Liver (tissue), 9 donors: ENCODE data around the gene RAB29. TPM values are rescaled to one million over a fixed set of nuclear protein-coding genes. Genes with fewer than 3 reads are reported as not detected.

Experiments used
- DNase-seq: peaks from one replicate; pipeline ENCODE4 v3.0.0-alpha.2; 2017; ENCODE audit warnings: low spot score
- H3K27ac ChIP-seq, 2 donors: one replicate each; pipeline ENCODE4 v1.7.0; 2013; ENCODE audit warnings: inconsistent platforms in 2 of 2, low read length in 2 of 2, control low read depth in 1 of 2, low read depth in 1 of 2, mild to moderate bottlenecking in 1 of 2
- H3K27me3 ChIP-seq, 4 donors: one replicate each; pipeline versions ENCODE4 v1.6.1 to v1.7.0; 2013; ENCODE audit warnings: low read length in 3 of 4, inconsistent platforms in 1 of 4, mild to moderate bottlenecking in 1 of 4, moderate library complexity in 1 of 4; ENCODE audit not compliant: control insufficient read depth in 4 of 4, insufficient read depth in 4 of 4
- H3K36me3 ChIP-seq, 4 donors: one replicate each; pipeline versions ENCODE4 v1.6.1 to v1.7.0; 2013; ENCODE audit warnings: low read length in 3 of 4, mild to moderate bottlenecking in 3 of 4, low read depth in 1 of 4, moderate library complexity in 1 of 4; ENCODE audit not compliant: control insufficient read depth in 4 of 4, insufficient read depth in 3 of 4
- H3K4me1 ChIP-seq, 4 donors: one replicate each; pipeline versions ENCODE4 v1.6.1 to v1.7.0; 2013; ENCODE audit warnings: low read length in 3 of 4, mild to moderate bottlenecking in 3 of 4, moderate library complexity in 1 of 4; ENCODE audit not compliant: control insufficient read depth in 4 of 4, insufficient read depth in 4 of 4
- H3K4me3 ChIP-seq, 3 donors: one replicate each; pipeline versions ENCODE4 v1.6.1 to v1.7.0; 2013; ENCODE audit warnings: low read length in 3 of 3, control low read depth in 1 of 3, low read depth in 1 of 3, mild to moderate bottlenecking in 1 of 3
- H3K9ac ChIP-seq, 2 donors: one replicate each; pipeline ENCODE4 v1.7.0; 2013; ENCODE audit warnings: low read length in 2 of 2, mild to moderate bottlenecking in 2 of 2, moderate library complexity in 2 of 2, control low read depth in 1 of 2, low read depth in 1 of 2
- H3K9me3 ChIP-seq, 4 donors: one replicate each; pipeline versions ENCODE4 v1.6.1 to v1.7.0; 2013; ENCODE audit warnings: low read length in 3 of 4; ENCODE audit not compliant: control insufficient read depth in 4 of 4
- CTCF ChIP-seq: fragments of 150-350 bp; IDR thresholded peaks from 2 replicates; pipeline ENCODE4 v1.5.1; 2017; ENCODE audit warnings: improper control_type of control experiment, low read depth, low read length; ENCODE audit not compliant: missing input control
- EGR1 ChIP-seq, 2 donors: IDR thresholded peaks; 2 replicates each; pipeline ENCODE4 v1.6.1; 2016 to 2018; ENCODE audit warnings: antibody characterized with exemption in 2 of 2, low read depth in 2 of 2
- FOXA1 ChIP-seq: IDR thresholded peaks from 2 replicates; pipeline ENCODE4 v1.6.1; 2016; ENCODE audit warnings: antibody characterized with exemption
- FOXA2 ChIP-seq: IDR thresholded peaks from 2 replicates; pipeline ENCODE4 v1.6.1; 2016; ENCODE audit warnings: antibody characterized with exemption
- GABPA ChIP-seq, 2 donors: IDR thresholded peaks in 1 of 2; conservative IDR thresholded peaks in 1 of 2; 2 replicates each; pipeline ENCODE4 v1.6.1; 2016; ENCODE audit warnings: antibody characterized with exemption in 2 of 2, mild to moderate bottlenecking in 1 of 2, moderate library complexity in 1 of 2
- HNF4A ChIP-seq, 2 donors: conservative IDR thresholded peaks; 2 replicates each; pipeline ENCODE4 v1.6.1; 2016; ENCODE audit warnings: antibody characterized with exemption in 2 of 2, mild to moderate bottlenecking in 2 of 2
- HNF4G ChIP-seq: IDR thresholded peaks from 2 replicates; pipeline ENCODE4 v1.6.1; 2016; ENCODE audit warnings: antibody characterized with exemption
- JUND ChIP-seq, 2 donors: IDR thresholded peaks; 2 replicates each; pipeline ENCODE4 v1.6.1; 2016; ENCODE audit warnings: antibody characterized with exemption in 2 of 2
- MAX ChIP-seq: IDR thresholded peaks from 2 replicates; pipeline ENCODE4 v1.6.1; 2016; ENCODE audit warnings: antibody characterized with exemption
- NR2F2 ChIP-seq: IDR thresholded peaks from 2 replicates; pipeline ENCODE4 v1.6.1; 2016; ENCODE audit warnings: antibody characterized with exemption
- RAD21 ChIP-seq, 2 donors: IDR thresholded peaks; 2 replicates each; pipeline ENCODE4 v1.6.1; 2016; ENCODE audit warnings: antibody characterized with exemption in 2 of 2, mild to moderate bottlenecking in 2 of 2
- REST ChIP-seq: IDR thresholded peaks from 2 replicates; pipeline ENCODE4 v1.6.1; 2016; ENCODE audit warnings: antibody characterized with exemption, mild to moderate bottlenecking
- RXRA ChIP-seq, 2 donors: IDR thresholded peaks; 2 replicates each; pipeline ENCODE4 v1.6.1; 2017 to 2018; ENCODE audit warnings: antibody characterized with exemption in 2 of 2, mild to moderate bottlenecking in 1 of 2
- SP1 ChIP-seq: IDR thresholded peaks from 2 replicates; pipeline ENCODE4 v1.6.1; 2018; ENCODE audit warnings: antibody characterized with exemption, mild to moderate bottlenecking
- TAF1 ChIP-seq: conservative IDR thresholded peaks from 2 replicates; pipeline ENCODE4 v1.6.1; 2016; ENCODE audit warnings: antibody characterized with exemption, mild to moderate bottlenecking
- YY1 ChIP-seq: IDR thresholded peaks from 2 replicates; pipeline ENCODE4 v1.6.1; 2016; ENCODE audit warnings: antibody characterized with exemption, mild to moderate bottlenecking
- ZBTB33 ChIP-seq: IDR thresholded peaks from 2 replicates; pipeline ENCODE4 v1.6.1; 2016; ENCODE audit warnings: antibody characterized with exemption
- WGBS: extraction: QIAGEN DNeasy Blood & Tissue Kit; methylation state at CpG from one replicate; pipeline ENCODE4 v1.1.7; 2013; 5-methylcytosine and 5-hydroxymethylcytosine counted together
- polyA plus RNA-seq, 2 donors: library from polyadenylated mRNA; stranded (reverse) in 1 of 2; unstranded in 1 of 2; fragments of 200-250 nt in 1 of 2; fragments of >200 nt in 1 of 2; fragmentation: Nextera tagmentation in 1 of 2; extraction: Ambion mirVana in 1 of 2; gene quantifications; one replicate each; pipeline versions ENCODE4 v1.2.1 to v1.2.3, GENCODE V29; 2013 to 2015
- total RNA-seq, 2 donors: library from RNA; depleted of rRNA; stranded (reverse); fragments of >200 nt; gene quantifications; one replicate each; pipeline ENCODE4 v1.2.3, GENCODE V29; 2014
- donor health status: healthy.
- donor health status: healthy.
- donor health status: healthy.
- donor health status: healthy.
- donor health status: healthy.

Gene RAB29
- total and polyA plus RNA-seq, 4 donors = 11.0 to 25.0 (median 16.0) TPM

GRCh38 chr1:205735218-205735617, 40.1 kb downstream of the RAB29 start:
- Histone ChIP-seq H3K9me3 (no peaks in the 10 kb centered on the region), H3K4me1 (peaks cover 6 to 25% (median 12%) of the 10 kb centered on the region in 4 donors)
- 94% methylated on average over 1 of the region's 1 CpG for WGBS

GRCh38 chr1:205733438-205734175, 41.7 kb downstream of the RAB29 start:
- H3K36me3 ChIP-seq = peaks cover 0 to 5% (median 0%) of the 10 kb centered on the region in 4 donors
- H3K27ac ChIP-seq = no peak overlapping the region
- H3K27me3 ChIP-seq = no peaks in the 10 kb centered on the region
- H3K4me1 ChIP-seq = peaks cover 5 to 24% (median 9%) of the 10 kb centered on the region in 4 donors
- H3K9ac ChIP-seq = no peak overlapping the region
- no peak overlapping the region for H3K4me3 ChIP-seq
- H3K9me3 ChIP-seq = no peaks in the 10 kb centered on the region
- TF ChIP-seq NR2F2 (no peak), ZBTB33 (no peak), SP1 (no peak), YY1 (no peak), EGR1 (IDR thresholded peaks at IDR 0.05; ENCODE audit: low read depth in 2 of 2) (no peak), FOXA1 (no peak), CTCF (no peak), RXRA (IDR thresholded peaks at IDR 0.05) (no peak), FOXA2 (no peak), RAD21 (IDR thresholded peaks at IDR 0.05) (no peak), HNF4A (conservative IDR thresholded peaks at IDR 0.05) (no peak), TAF1 (no peak)
- DNase-seq = no peak
- 91% methylated on average over 2 of the region's 2 CpGs for WGBS

More at GRCh38 chr1:205735218-205735617, 40.1 kb downstream of the RAB29 start:
- DNase-seq = no peak
- Histone ChIP-seq H3K27me3 (no peaks in the 10 kb centered on the region), H3K27ac (no peak overlapping the region), H3K9ac (no peak overlapping the region), H3K4me3 (no peak overlapping the region), H3K36me3 (peaks cover 0 to 5% (median 0%) of the 10 kb centered on the region in 4 donors)
- TF ChIP-seq MAX (no peak), GABPA (IDR thresholded peaks at IDR 0.05 in 1 of 2, conservative IDR thresholded peaks at IDR 0.05 in 1 of 2) (no peak), REST (no peak), YY1 (no peak), HNF4G (no peak), EGR1 (IDR thresholded peaks at IDR 0.05; ENCODE audit: low read depth in 2 of 2) (no peak), FOXA2 (no peak), TAF1 (no peak), RAD21 (IDR thresholded peaks at IDR 0.05) (no peak), JUND (IDR thresholded peaks at IDR 0.05) (no peak), SP1 (no peak)
